Karpas-422 (cell line): Measurements from ENCODE around the gene UBA52. TPM values are rescaled to one million over a fixed set of nuclear protein-coding genes. Genes with fewer than 3 reads are reported as not detected.
"Not testable (repeated sequence)": the region's sequence is repeated elsewhere in the genome, so short reads cannot be mapped to it uniquely, and the experiment has no call there.

Source experiments
- DNase-seq: peaks from one replicate; pipeline ENCODE4 v3.0.0-alpha.2; 2015
- H2AFZ ChIP-seq: fragments of 200-600 bp; sonication (generic); 2 replicates; pipeline ENCODE4 v1.6.1; 2014; ENCODE audit warnings: antibody characterized with exemption, low read length, mixed read lengths
- H3K27ac ChIP-seq: fragments of 200-600 bp; sonication (generic); 2 replicates; pipeline ENCODE4 v1.5.1; 2014; ENCODE audit warnings: mild to moderate bottlenecking, low read length, moderate library complexity
- H3K27me3 ChIP-seq: fragments of 200-600 bp; sonication (generic); 2 replicates; pipeline ENCODE4 v1.6.1; 2014; ENCODE audit warnings: low read length, mixed read lengths
- H3K36me3 ChIP-seq: fragments of 200-600 bp; sonication (generic); 2 replicates; pipeline ENCODE4 v1.6.1; 2014; ENCODE audit warnings: low read length, mixed read lengths; ENCODE audit not compliant: insufficient read depth
- H3K4me1 ChIP-seq: fragments of 200-600 bp; sonication (generic); 2 replicates; pipeline ENCODE4 v1.6.1; 2014; ENCODE audit warnings: mild to moderate bottlenecking, low read length, mixed read lengths
- H3K4me2 ChIP-seq: fragments of 200-600 bp; sonication (generic); 2 replicates; pipeline ENCODE4 v1.6.1; 2014; ENCODE audit warnings: low read length, low read depth, mild to moderate bottlenecking; ENCODE audit not compliant: poor library complexity, severe bottlenecking
- H3K4me3 ChIP-seq: fragments of 200-600 bp; sonication (generic); 2 replicates; pipeline ENCODE4 v1.5.1; 2014; ENCODE audit warnings: mild to moderate bottlenecking, antibody characterized with exemption, low read length, mixed read lengths
- H3K79me2 ChIP-seq: fragments of 200-600 bp; sonication (generic); 2 replicates; pipeline ENCODE4 v1.6.1; 2014; ENCODE audit warnings: mild to moderate bottlenecking, low read length, mixed read lengths
- H3K9ac ChIP-seq: fragments of 200-600 bp; sonication (generic); 2 replicates; pipeline ENCODE4 v1.6.0; 2014; ENCODE audit warnings: low read length
- H3K9me2 ChIP-seq: fragments of 200-600 bp; sonication (generic), shearing (Covaris generic); replicated peaks from 2 replicates; pipeline ENCODE4 v1.6.0; 2014; ENCODE audit warnings: mild to moderate bottlenecking, low read length, moderate library complexity; ENCODE audit not compliant: insufficient read depth
- H3K9me3 ChIP-seq: fragments of 300-700, 200-600 bp; sonication (generic); 2 replicates; pipeline ENCODE4 v1.6.1; 2014; ENCODE audit warnings: low read length, mixed read lengths
- H4K20me1 ChIP-seq: fragments of 200-600 bp; sonication (generic); 2 replicates; pipeline ENCODE4 v1.6.1; 2014; ENCODE audit warnings: mild to moderate bottlenecking, antibody characterized with exemption, low read length, low read depth; ENCODE audit not compliant: insufficient read depth
- total RNA-seq: library from RNA; depleted of rRNA; stranded (reverse); fragments of >200 nt; shearing (Covaris generic); gene quantifications from 2 replicates; pipeline ENCODE4 v1.2.3, GENCODE V29; 2014; ENCODE audit warnings: low replicate concordance; rRNA removed

UBA52 gene
- total RNA-seq = 881 and 1,597 TPM in 2 replicates

GRCh38 chr19:18571564-18572344, at the start of gene UBA52:
UBA52 (plus strand) TSS chr19:18571857; CDS start chr19:18573301, 1,444 bp downstream.
- Histone ChIP-seq H3K9me3 (no peaks in the 10 kb centered on the region), H3K27ac (peak within 1 kb of the TSS; percentile 41), H3K4me3 (peak within 1 kb of the TSS; percentile 96), H2AFZ (no peak within 1 kb of the TSS), H3K9ac (peak within 1 kb of the TSS; percentile 95), H3K27me3 (no peaks in the 10 kb centered on the region), H4K20me1 (peaks cover 32% of the 10 kb centered on the region), H3K4me2 (peak within 1 kb of the TSS; percentile 92), H3K4me1 (peaks cover 19% of the 10 kb centered on the region), H3K79me2 (peaks cover 19% of the 10 kb centered on the region), H3K9me2 (no peaks in the 10 kb centered on the region), H3K36me3 (peaks cover 46% of the 10 kb centered on the region)
- DNase-seq = peak; percentile 99

DNA sequence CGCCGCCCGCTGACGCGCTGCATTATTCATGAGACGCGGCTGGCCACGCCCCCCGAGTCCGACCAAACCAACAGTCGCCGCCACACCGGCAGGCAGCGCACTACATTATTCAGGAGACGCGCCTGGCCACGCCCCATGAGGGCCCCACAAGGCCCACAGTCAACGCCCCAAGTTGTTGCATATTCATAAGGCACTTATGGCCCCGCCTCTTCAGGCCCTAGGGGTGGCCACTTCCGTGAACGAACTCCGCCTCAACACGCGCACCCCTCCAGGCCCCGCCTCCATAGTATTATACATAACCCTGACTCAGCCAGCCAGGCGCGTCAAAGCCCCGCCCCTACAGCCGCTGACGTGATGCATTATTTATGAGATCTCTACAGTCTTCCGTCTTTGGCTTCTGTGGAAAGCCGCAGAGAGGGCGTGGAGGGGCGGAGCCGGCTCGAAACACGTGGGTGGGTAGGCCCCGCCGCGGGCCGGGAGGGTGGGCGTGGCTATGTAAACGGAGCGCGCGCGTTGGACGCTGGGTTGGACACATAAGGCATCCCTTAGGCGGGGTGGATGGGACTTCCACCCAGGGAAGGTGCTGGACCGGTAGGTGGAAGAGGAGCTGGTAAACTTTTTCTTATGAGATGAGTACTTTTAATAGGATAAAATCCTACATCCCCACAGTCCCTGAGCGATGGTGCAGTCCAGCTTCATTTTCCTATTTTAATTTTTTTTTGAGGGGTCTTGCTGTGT, 49.4 kb upstream of the UBA52 start:
- Histone ChIP-seq H2AFZ (no peak overlapping the region), H3K9me3 (no peaks in the 10 kb centered on the region), H4K20me1 (peaks cover 9% of the 10 kb centered on the region; the same call in 1 of the 2 replicates), H3K27me3 (no peaks in the 10 kb centered on the region), H3K36me3 (no peaks in the 10 kb centered on the region), H3K4me2 (no peak overlapping the region), H3K4me3 (peak overlapping the region; percentile 83), H3K9ac (peak overlapping the region; percentile 92; the same call in 1 of the 2 replicates), H3K9me2 (no peaks in the 10 kb centered on the region), H3K4me1 (peaks cover 10% of the 10 kb centered on the region), H3K27ac (no peak overlapping the region), H3K79me2 (peaks cover 45% of the 10 kb centered on the region)
- DNase-seq = peak; percentile 100

GRCh38 chr19:18522862-18523440, 48.7 kb upstream of the UBA52 start:
- H4K20me1 ChIP-seq, H3K4me3 ChIP-seq, H3K9me2 ChIP-seq, H3K27ac ChIP-seq, H2AFZ ChIP-seq, H3K36me3 ChIP-seq, H3K9ac ChIP-seq, H3K27me3 ChIP-seq, DNase-seq, H3K9me3 ChIP-seq, H3K4me2 ChIP-seq: not testable (repeated sequence)
- Histone ChIP-seq H3K4me1 (peaks cover 10% of the 10 kb centered on the region), H3K79me2 (peaks cover 39% of the 10 kb centered on the region)

DNA sequence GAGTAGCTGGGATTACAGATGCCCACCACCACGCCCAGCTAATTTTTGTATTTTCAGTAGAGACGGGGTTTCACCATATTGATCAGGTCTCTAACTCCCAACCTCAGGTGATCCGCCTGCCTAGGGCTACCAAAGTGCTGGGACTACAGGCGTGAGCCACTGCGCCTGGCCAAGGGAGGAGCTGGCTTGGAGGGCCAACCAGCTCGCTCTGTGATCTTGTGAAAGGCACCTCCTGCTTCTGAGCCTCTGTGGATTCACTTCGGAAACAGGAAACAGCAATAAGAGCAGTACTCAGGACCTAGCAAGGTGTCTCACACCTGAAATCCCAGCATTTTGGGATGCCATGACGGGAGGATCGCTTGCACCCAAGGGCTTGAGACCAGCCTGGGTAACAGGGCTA, 47.8 kb upstream of the UBA52 start:
- H3K9ac ChIP-seq = no peak overlapping the region
- H3K4me3 ChIP-seq = no peak overlapping the region
- H3K4me1 ChIP-seq = peaks cover 10% of the 10 kb centered on the region
- H3K27ac ChIP-seq = no peak overlapping the region
- DNase-seq = no peak
- H3K9me3 ChIP-seq = no peaks in the 10 kb centered on the region
- H4K20me1 ChIP-seq = peaks cover 4% of the 10 kb centered on the region; the same call in 1 of the 2 replicates
- no peaks in the 10 kb centered on the region for H3K36me3 ChIP-seq
- H3K79me2 ChIP-seq = peaks cover 30% of the 10 kb centered on the region
- H2AFZ ChIP-seq = no peak overlapping the region
- no peak overlapping the region for H3K4me2 ChIP-seq
- H3K27me3 ChIP-seq = no peaks in the 10 kb centered on the region
- no peaks in the 10 kb centered on the region for H3K9me2 ChIP-seq

GRCh38 chr19:18526316-18526715, 45.3 kb upstream of the UBA52 start:
- Histone ChIP-seq H3K79me2 (peaks cover 5% of the 10 kb centered on the region), H3K9me2 (no peaks in the 10 kb centered on the region), H3K9me3 (no peaks in the 10 kb centered on the region), H3K27ac (no peak overlapping the region), H4K20me1 (no peaks in the 10 kb centered on the region), H3K4me3 (no peak overlapping the region), H3K27me3 (no peaks in the 10 kb centered on the region), H3K4me2 (no peak overlapping the region), H3K4me1 (peaks cover 6% of the 10 kb centered on the region), H3K9ac (no peak overlapping the region), H2AFZ (no peak overlapping the region), H3K36me3 (no peaks in the 10 kb centered on the region)
- DNase-seq = no peak

DNA sequence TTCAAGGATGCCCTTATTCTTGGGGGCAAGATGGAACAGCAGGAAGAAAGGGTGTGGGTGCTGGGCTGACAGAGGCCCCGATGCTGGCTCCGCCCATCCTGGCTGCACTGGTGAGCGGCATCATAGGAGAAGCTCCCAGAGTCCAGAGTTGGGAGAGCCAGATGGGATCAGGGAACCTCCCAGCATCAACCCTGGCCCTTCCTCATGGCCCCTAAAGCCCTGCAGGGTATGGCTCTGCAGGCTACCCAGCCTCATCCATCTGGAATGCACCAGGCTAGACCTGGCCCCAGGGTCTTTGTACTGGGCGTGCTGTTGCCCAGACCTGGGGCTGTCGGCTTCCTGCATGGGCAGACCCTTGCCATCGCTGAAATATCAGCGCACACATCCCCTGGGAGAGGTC, 41.9 kb upstream of the UBA52 start:
- H3K4me3 ChIP-seq = no peak overlapping the region
- peaks cover under 1% of the 10 kb centered on the region for H3K4me1 ChIP-seq
- no peaks in the 10 kb centered on the region for H3K79me2 ChIP-seq
- no peak overlapping the region for H3K4me2 ChIP-seq
- no peak overlapping the region for H3K27ac ChIP-seq
- H3K9me3 ChIP-seq = no peaks in the 10 kb centered on the region
- H3K27me3 ChIP-seq = no peaks in the 10 kb centered on the region
- no peak overlapping the region for H3K9ac ChIP-seq
- H3K9me2 ChIP-seq = no peaks in the 10 kb centered on the region
- H4K20me1 ChIP-seq = no peaks in the 10 kb centered on the region
- no peak overlapping the region for H2AFZ ChIP-seq
- H3K36me3 ChIP-seq = no peaks in the 10 kb centered on the region
- DNase-seq = no peak

DNA sequence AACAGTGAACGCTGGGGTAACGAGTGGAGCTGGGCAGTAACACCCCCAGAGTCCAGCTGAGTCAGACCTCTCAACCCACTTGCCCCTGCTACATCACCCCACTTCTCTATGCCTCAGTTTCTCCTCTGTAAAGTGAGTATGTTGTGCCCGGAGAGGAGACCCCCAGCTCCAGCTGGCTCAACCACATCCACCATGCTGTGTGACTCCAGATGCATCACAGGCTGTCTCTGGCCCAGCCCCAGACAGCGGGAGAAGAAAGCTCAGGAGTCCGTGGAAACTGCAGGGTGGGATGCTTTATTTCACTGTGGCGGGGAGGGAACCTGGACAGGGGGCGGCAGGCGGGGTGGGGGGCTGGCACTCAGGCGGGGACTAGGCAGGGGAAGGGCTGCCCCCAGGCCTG, 40.2 kb upstream of the UBA52 start:
- Histone ChIP-seq H3K4me1 (no peaks in the 10 kb centered on the region), H3K27me3 (no peaks in the 10 kb centered on the region), H3K36me3 (0 out of 2 replicates have a peak, but pooled peaks cover under 1% of the 10 kb centered on the region), H3K4me2 (no peak overlapping the region), H3K79me2 (no peaks in the 10 kb centered on the region), H3K9me3 (no peaks in the 10 kb centered on the region), H3K27ac (no peak overlapping the region), H4K20me1 (no peaks in the 10 kb centered on the region), H3K9me2 (no peaks in the 10 kb centered on the region), H2AFZ (no peak overlapping the region), H3K4me3 (no peak overlapping the region), H3K9ac (no peak overlapping the region)
- no peak for DNase-seq
